Skeletal muscle tissue (tissue), 4 donors: Measurements from ENCODE around the gene GPC6. TPM values are rescaled to one million over a fixed set of nuclear protein-coding genes. Genes with fewer than 3 reads are reported as not detected.

Source experiments
- H3K27ac ChIP-seq: one replicate; pipeline ENCODE4 v1.7.0; 2013; ENCODE audit warnings: mild to moderate bottlenecking, low read depth, low read length, inconsistent platforms
- H3K27me3 ChIP-seq, 3 donors: one replicate each; pipeline ENCODE4 v1.7.0; 2013; ENCODE audit warnings: low read length in 3 of 3; ENCODE audit not compliant: control insufficient read depth in 3 of 3, insufficient read depth in 3 of 3
- H3K36me3 ChIP-seq, 3 donors: one replicate each; pipeline ENCODE4 v1.7.0; 2013; ENCODE audit warnings: low read length in 3 of 3; ENCODE audit not compliant: control insufficient read depth in 3 of 3, insufficient read depth in 3 of 3
- H3K4me1 ChIP-seq, 3 donors: one replicate each; pipeline ENCODE4 v1.7.0; 2013; ENCODE audit warnings: low read length in 3 of 3, mild to moderate bottlenecking in 3 of 3; ENCODE audit not compliant: control insufficient read depth in 3 of 3, insufficient read depth in 3 of 3
- H3K4me3 ChIP-seq, 3 donors: one replicate each; pipeline ENCODE4 v1.7.0; 2013; ENCODE audit warnings: low read length in 3 of 3
- H3K9ac ChIP-seq, 3 donors: one replicate each; pipeline ENCODE4 v1.7.0; 2013; ENCODE audit warnings: low read length in 3 of 3, mild to moderate bottlenecking in 3 of 3, moderate library complexity in 2 of 3, low read depth in 1 of 3
- H3K9me3 ChIP-seq, 3 donors: one replicate each; pipeline ENCODE4 v1.7.0; 2013; ENCODE audit warnings: low read length in 3 of 3; ENCODE audit not compliant: control insufficient read depth in 3 of 3
- total RNA-seq: library from RNA; depleted of rRNA; stranded (reverse); fragments of >200 nt; gene quantifications from one replicate; pipeline ENCODE4 v1.2.3, GENCODE V29; 2014
- donor health status: Osteomylitis.

The GPC6 gene
- total RNA-seq, 1 donor from 2014 or later = 7.8 TPM

DNA sequence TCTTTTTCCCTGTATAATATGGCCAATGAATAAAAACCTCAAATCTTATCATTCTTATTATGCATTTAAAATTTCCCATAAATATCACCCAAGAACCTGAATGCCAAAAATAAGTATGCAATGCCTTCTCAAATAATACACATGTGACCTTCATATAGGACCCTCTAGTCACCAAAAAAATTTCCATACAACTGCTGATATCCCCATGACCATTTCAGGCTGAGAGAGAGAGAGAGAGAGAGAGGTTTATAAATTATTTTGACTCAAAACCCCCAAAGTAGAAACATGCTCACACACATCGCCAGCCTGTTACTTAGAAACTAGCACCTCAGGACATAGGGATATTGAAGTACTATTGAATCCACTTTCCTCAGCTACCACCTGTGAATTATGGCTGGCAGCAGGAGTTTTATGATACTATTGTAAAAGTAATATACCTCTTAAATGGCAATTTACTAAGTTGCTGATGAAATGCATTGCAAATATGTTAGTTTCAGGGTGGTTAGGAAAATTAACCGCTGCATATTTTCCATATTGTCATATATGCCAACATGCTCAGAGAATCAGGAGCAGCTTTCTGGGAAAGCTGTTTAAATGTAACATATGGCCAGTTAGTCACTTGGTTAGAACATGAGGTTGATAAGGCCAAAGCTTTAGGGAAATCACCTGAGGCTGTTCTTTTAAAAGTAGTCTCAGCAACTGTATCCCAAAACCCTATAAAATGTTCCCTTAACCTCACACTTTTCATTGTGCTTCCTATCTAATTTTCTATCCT, 1022.0 kb downstream of the GPC6 start:
- no peaks in the 10 kb centered on the region for H3K27me3 ChIP-seq

DNA sequence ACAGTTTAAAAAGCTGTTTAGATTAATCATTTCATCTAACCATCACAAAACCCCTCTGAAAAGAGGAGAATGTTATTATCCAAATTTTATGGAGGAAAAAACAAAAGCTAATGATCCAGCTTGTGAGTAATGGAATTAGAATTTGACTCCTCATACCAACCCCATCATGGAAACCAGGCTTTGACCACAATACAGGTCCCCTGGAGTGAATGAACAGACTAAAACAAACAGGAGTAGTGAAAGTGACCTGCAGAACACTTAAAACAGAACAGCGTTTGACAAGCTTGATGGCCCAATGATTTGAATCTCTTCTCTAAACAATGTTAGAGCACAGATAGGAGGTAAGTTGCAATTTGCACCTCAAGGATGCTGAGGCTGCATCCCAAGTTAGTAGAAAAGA, 1022.9 kb downstream of the GPC6 start:
- Histone ChIP-seq H3K27me3 (no peaks in the 10 kb centered on the region), H3K9ac (no peak overlapping the region), H3K4me1 (no peaks in the 10 kb centered on the region), H3K27ac (no peak overlapping the region), H3K9me3 (peaks cover 2 to 4% (median 2%) of the 10 kb centered on the region in 3 donors), H3K4me3 (no peak overlapping the region), H3K36me3 (no peaks in the 10 kb centered on the region)

More for the DNA sequence above, 1022.0 kb downstream of the GPC6 start:
- Histone ChIP-seq H3K9ac (no peak overlapping the region), H3K4me1 (no peaks in the 10 kb centered on the region), H3K4me3 (no peak overlapping the region), H3K9me3 (peaks cover 2 to 4% (median 2%) of the 10 kb centered on the region in 3 donors), H3K27ac (no peak overlapping the region), H3K36me3 (no peaks in the 10 kb centered on the region)

DNA sequence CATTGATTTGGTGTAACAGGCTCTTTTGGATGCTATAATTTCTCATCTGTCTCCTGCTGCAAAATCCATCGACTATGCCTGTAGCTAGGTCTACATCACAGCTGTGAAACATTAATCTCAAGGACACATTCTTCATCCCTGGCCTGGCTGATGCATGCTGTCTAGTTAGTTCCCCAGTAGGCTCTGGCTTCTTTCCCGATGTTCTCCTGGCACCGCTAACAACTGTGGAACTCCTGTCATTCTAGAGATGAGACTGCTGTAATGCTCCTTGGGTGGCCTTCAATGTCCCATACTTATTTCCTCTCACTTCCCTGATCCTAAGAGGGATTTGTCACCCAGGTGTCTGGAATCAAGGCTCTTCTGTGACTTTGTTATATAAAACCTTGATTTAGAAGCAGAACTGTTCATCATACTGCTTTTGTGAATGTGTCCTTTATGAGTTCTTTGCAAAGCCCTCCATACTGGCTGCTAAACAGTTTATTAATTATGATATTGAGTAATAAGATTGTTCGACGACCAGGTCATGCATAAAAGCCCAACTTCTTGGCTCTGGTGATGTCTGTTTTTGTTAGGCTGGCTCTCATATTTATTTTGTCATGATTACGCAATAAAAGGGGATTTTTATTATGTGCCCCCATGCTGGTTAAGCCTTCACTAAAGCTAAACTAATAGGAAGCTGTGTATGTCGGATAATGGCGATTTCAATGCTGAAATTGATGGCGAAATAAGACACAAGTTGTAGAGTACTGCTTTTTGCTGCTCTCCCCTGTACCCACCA, 1025.4 kb downstream of the GPC6 start:
- no peak overlapping the region for H3K27ac ChIP-seq
- no peaks in the 10 kb centered on the region for H3K4me1 ChIP-seq
- H3K4me3 ChIP-seq = no peak overlapping the region
- no peaks in the 10 kb centered on the region for H3K36me3 ChIP-seq
- H3K9me3 ChIP-seq = no peaks in the 10 kb centered on the region
- no peak overlapping the region for H3K9ac ChIP-seq
- no peaks in the 10 kb centered on the region for H3K27me3 ChIP-seq

DNA sequence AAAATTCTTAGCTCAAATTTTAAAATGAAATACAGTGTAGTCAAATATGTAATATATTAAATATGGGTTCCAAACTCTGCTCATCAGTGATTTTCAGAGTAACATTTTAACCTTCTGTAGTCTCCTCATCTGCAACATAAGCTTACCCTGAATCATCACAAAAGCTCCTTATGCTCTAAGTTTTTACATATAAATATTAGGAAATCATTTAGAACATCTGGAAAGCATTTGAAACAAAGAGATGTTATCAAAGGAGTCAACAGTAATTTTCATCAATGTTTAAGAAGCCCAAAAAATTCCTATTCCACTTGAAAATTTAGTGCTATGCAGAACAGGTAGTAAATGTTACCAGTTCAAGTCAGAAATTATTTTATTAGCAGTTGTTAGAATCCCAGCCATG, 1028.1 kb downstream of the GPC6 start:
- H3K27me3 ChIP-seq = no peaks in the 10 kb centered on the region
- no peak overlapping the region for H3K4me3 ChIP-seq
- no peaks in the 10 kb centered on the region for H3K4me1 ChIP-seq
- H3K9ac ChIP-seq = no peak overlapping the region
- H3K36me3 ChIP-seq = no peaks in the 10 kb centered on the region
- no peak overlapping the region for H3K27ac ChIP-seq
- H3K9me3 ChIP-seq = no peaks in the 10 kb centered on the region

DNA sequence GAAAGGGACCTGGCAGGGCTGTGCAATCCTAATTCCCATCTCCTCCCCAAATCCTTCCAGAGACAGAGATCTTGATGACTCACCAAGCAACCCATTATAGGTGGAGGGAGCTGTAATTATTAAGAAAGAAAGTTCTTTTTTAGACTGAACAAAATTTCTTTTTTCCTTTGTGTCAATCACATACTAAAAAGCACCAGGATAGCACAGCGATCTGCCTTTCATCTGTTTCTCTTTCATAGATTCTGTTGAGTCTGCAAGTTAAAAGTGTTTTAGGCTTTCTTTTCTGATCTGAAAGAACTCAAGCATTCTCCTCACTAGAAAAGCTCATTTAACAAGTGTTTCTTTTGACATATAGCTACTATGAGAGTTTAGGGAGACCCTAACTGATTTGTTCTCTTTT, 1030.1 kb downstream of the GPC6 start:
- no peak overlapping the region for H3K27ac ChIP-seq
- H3K36me3 ChIP-seq = no peaks in the 10 kb centered on the region
- H3K4me3 ChIP-seq = no peak overlapping the region
- H3K27me3 ChIP-seq = no peaks in the 10 kb centered on the region
- H3K9me3 ChIP-seq = no peaks in the 10 kb centered on the region
- H3K9ac ChIP-seq = no peak overlapping the region
- no peaks in the 10 kb centered on the region for H3K4me1 ChIP-seq

DNA sequence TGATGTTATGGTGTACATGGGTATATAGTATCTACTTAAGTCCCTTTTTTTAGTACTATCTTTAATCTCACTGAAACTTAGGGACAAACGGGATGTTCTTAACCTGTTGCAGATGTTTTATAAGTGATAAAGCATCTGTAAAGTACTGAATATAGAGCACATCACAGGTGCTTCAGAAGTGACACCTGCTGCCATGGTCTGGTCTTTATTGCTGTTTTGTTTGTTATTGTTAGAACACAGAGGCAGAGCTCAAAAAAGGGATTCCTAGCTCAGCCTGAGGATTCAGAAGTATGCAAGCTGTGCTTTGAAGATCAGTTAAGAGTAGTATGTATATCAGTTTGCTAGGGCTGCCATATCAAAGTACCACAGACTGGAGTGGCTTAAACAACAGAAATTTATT, 1033.4 kb downstream of the GPC6 start:
- Histone ChIP-seq H3K9me3 (no peaks in the 10 kb centered on the region), H3K4me3 (no peak overlapping the region), H3K9ac (no peak overlapping the region), H3K27me3 (no peaks in the 10 kb centered on the region), H3K27ac (no peak overlapping the region), H3K4me1 (no peaks in the 10 kb centered on the region), H3K36me3 (no peaks in the 10 kb centered on the region)

DNA sequence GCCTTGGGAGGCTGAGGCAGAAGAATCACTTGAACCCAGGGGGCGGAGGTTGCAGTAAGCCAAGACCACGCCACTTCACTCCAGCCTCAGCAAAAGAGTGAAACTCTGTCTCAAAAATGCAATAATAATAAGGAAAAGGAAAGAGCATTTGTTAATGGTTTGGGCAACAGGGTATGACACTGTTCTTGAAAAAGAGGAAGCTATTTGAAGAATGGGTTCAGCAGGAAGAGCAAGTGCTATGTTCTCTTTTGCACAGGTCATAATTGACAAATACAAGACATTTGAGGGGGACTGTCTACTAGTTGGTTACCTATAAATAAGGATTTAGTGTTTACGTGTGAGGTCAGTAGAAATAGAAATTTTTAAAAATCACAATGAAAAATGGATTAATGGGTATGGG, 1034.6 kb downstream of the GPC6 start:
- Histone ChIP-seq H3K4me1 (no peaks in the 10 kb centered on the region), H3K4me3 (no peak overlapping the region), H3K27me3 (no peaks in the 10 kb centered on the region), H3K36me3 (no peaks in the 10 kb centered on the region), H3K9me3 (no peaks in the 10 kb centered on the region), H3K27ac (no peak overlapping the region), H3K9ac (no peak overlapping the region)

DNA sequence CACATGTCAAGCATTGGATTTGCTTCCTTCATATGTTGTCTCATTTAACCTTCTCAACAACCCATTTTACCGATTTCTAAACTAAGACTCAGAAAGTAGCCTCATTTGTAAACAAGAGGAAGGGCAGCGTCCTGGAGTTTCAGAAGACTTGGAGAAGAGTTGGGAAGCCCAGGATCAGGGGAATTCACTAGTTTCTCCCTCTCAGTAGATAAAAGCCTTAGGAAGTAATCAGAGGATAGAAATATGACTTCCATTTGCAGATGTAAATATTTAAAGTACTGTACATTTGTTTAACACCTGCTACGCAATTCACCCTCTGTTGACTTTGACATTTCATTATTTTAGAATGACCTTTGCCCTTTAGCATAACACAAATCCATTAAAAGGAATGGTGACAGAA, 1036.4 kb downstream of the GPC6 start:
- H3K4me3 ChIP-seq = no peak overlapping the region
- no peak overlapping the region for H3K27ac ChIP-seq
- H3K4me1 ChIP-seq = no peaks in the 10 kb centered on the region
- H3K9ac ChIP-seq = no peak overlapping the region
- no peaks in the 10 kb centered on the region for H3K27me3 ChIP-seq
- H3K9me3 ChIP-seq = no peaks in the 10 kb centered on the region
- H3K36me3 ChIP-seq = no peaks in the 10 kb centered on the region

DNA sequence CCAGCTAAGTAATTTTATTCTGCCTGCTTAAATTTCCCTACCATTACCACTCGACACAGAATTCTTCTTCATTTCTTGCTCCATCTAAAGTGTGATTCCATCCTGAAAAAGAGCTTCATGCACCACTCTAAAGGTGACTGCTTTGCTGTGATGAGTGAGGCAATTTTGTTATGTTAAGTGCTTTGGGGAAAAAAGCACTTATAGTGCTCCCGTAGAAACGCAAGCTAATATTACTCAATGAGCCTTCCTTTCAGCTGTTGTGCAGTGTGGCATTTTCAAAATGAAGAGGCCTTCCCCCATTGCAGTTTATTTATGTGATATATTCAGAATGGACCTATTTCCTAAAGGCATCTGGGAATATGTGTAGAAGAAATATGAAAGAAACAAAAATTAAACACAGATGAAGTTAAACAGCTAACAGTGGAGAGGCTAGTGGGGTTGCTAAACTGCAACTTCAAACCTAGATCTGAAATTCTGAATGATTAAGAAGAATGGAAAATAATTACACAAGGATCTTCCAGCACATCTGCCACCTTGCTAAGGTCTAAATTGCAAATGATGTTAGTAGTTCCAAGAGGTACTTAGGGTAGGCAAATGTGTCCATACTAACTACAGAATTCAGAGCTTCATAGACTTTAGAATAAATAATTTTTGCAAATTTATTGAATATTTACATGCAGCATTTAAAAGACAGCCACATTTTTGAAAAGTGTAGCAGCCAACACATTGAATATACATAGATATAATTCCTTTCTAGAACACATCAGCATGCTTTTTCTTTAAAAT, 1041.2 kb downstream of the GPC6 start:
- no peaks in the 10 kb centered on the region for H3K36me3 ChIP-seq
- H3K27me3 ChIP-seq = no peaks in the 10 kb centered on the region
- H3K9me3 ChIP-seq = no peaks in the 10 kb centered on the region
- H3K4me3 ChIP-seq = no peak overlapping the region
- no peaks in the 10 kb centered on the region for H3K4me1 ChIP-seq
- H3K27ac ChIP-seq = no peak overlapping the region
- no peak overlapping the region for H3K9ac ChIP-seq

DNA sequence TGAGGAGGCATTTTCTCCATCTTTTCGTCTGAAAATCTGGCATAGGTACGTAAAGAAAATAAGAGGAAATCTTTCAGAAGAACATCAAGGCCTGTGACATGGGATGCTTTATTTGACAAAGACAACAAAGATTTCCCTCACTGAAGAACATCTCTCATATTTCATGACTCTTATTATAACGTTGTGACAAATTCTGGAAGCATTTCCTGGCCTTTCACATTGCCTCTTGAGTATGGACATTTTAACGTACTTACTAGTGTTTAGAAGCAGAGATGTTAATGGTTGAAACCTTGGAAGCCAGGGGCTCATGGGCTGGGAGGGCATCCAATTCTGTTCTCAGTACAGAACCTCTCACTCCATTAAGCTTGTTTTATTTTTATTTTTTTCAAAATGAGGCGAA, 1042.1 kb downstream of the GPC6 start:
- no peaks in the 10 kb centered on the region for H3K9me3 ChIP-seq
- H3K4me1 ChIP-seq = no peaks in the 10 kb centered on the region
- H3K9ac ChIP-seq = no peak overlapping the region
- no peak overlapping the region for H3K27ac ChIP-seq
- H3K27me3 ChIP-seq = no peaks in the 10 kb centered on the region
- H3K4me3 ChIP-seq = no peak overlapping the region
- H3K36me3 ChIP-seq = no peaks in the 10 kb centered on the region
